ENCODE data around the gene CST9. TPM values are rescaled to one million over a fixed set of nuclear protein-coding genes. Genes with fewer than 3 reads are reported as not detected.

The CST9 gene
- total RNA-seq, 1 donor from 2014 or later = not detected

- DNase-seq = no peak
- H3K4me3 Mint-ChIP-seq (ENCODE audit: unreplicated experiment) = no peak overlapping the region
- H3K4me1 Mint-ChIP-seq (ENCODE audit: low read depth, unreplicated experiment) = no peaks in the 10 kb centered on the region
- no peaks in the 10 kb centered on the region for H3K27me3 Mint-ChIP-seq (ENCODE audit: unreplicated experiment)
- TF ChIP-seq CTCF (IDR thresholded peaks at IDR 0.05; ENCODE audit: partially characterized antibody, unreplicated experiment) = no peak
- no peaks in the 10 kb centered on the region for H3K9me3 Mint-ChIP-seq (ENCODE audit: unreplicated experiment)
- H3K36me3 Mint-ChIP-seq (ENCODE audit: unreplicated experiment) = no peaks in the 10 kb centered on the region
- H3K27ac Mint-ChIP-seq (ENCODE audit: unreplicated experiment) = no peak overlapping the region
Observed at GRCh38 chr20:23598481-23598880, 7.2 kb downstream of the CST9 start.

GRCh38 chr20:23596579-23597250, 9.0 kb downstream of the CST9 start:
- no peaks in the 10 kb centered on the region for H3K4me1 Mint-ChIP-seq (ENCODE audit: low read depth, unreplicated experiment)
- no peaks in the 10 kb centered on the region for H3K27me3 Mint-ChIP-seq (ENCODE audit: unreplicated experiment)
- TF ChIP-seq CTCF (IDR thresholded peaks at IDR 0.05; ENCODE audit: partially characterized antibody, unreplicated experiment) = no peak
- no peak for DNase-seq
- H3K36me3 Mint-ChIP-seq (ENCODE audit: unreplicated experiment) = no peaks in the 10 kb centered on the region
- H3K9me3 Mint-ChIP-seq (ENCODE audit: unreplicated experiment) = no peaks in the 10 kb centered on the region
- H3K4me3 Mint-ChIP-seq (ENCODE audit: unreplicated experiment) = no peak overlapping the region
- no peak overlapping the region for H3K27ac Mint-ChIP-seq (ENCODE audit: unreplicated experiment)

- Mint-ChIP-seq H3K36me3 (ENCODE audit: unreplicated experiment) (no peaks in the 10 kb centered on the region), H3K27me3 (ENCODE audit: unreplicated experiment) (no peaks in the 10 kb centered on the region), H3K9me3 (ENCODE audit: unreplicated experiment) (no peaks in the 10 kb centered on the region), H3K27ac (ENCODE audit: unreplicated experiment) (no peak overlapping the region), H3K4me1 (ENCODE audit: low read depth, unreplicated experiment) (no peaks in the 10 kb centered on the region), H3K4me3 (ENCODE audit: unreplicated experiment) (no peak overlapping the region)
- TF ChIP-seq CTCF (IDR thresholded peaks at IDR 0.05; ENCODE audit: partially characterized antibody, unreplicated experiment) = no peak
- DNase-seq = no peak
Observed at GRCh38 chr20:23595941-23596340, 9.8 kb downstream of the CST9 start.

- Mint-ChIP-seq H3K4me3 (ENCODE audit: unreplicated experiment) (no peak overlapping the region), H3K27ac (ENCODE audit: unreplicated experiment) (no peak overlapping the region), H3K4me1 (ENCODE audit: low read depth, unreplicated experiment) (no peaks in the 10 kb centered on the region), H3K9me3 (ENCODE audit: unreplicated experiment) (peaks cover 6% of the 10 kb centered on the region), H3K36me3 (ENCODE audit: unreplicated experiment) (no peaks in the 10 kb centered on the region), H3K27me3 (ENCODE audit: unreplicated experiment) (peaks cover 6% of the 10 kb centered on the region)
- no peak for TF ChIP-seq CTCF (IDR thresholded peaks at IDR 0.05; ENCODE audit: partially characterized antibody, unreplicated experiment)
- DNase-seq = no peak
Observed at GRCh38 chr20:23588434-23589403, 17.0 kb downstream of the CST9 start.

GRCh38 chr20:23587631-23588030, 18.1 kb downstream of the CST9 start:
- no peaks in the 10 kb centered on the region for H3K36me3 Mint-ChIP-seq (ENCODE audit: unreplicated experiment)
- TF ChIP-seq CTCF (IDR thresholded peaks at IDR 0.05; ENCODE audit: partially characterized antibody, unreplicated experiment) = no peak
- H3K27me3 Mint-ChIP-seq (ENCODE audit: unreplicated experiment) = peaks cover 6% of the 10 kb centered on the region
- no peak overlapping the region for H3K27ac Mint-ChIP-seq (ENCODE audit: unreplicated experiment)
- H3K4me1 Mint-ChIP-seq (ENCODE audit: low read depth, unreplicated experiment) = no peaks in the 10 kb centered on the region
- H3K9me3 Mint-ChIP-seq (ENCODE audit: unreplicated experiment) = peaks cover 6% of the 10 kb centered on the region
- H3K4me3 Mint-ChIP-seq (ENCODE audit: unreplicated experiment) = no peak overlapping the region
- DNase-seq = no peak

Measured in glutamatergic neuron (in vitro differentiated cells).